ENCODE results near the gene AGBL1. TPM values are rescaled to one million over a fixed set of nuclear protein-coding genes. Genes with fewer than 3 reads are reported as not detected.

The AGBL1 gene
- total and polyA plus RNA-seq, 2 donors (not counting 3 experiments of a cell fraction or from before 2014, with no cell fraction given) = not detected

DNA sequence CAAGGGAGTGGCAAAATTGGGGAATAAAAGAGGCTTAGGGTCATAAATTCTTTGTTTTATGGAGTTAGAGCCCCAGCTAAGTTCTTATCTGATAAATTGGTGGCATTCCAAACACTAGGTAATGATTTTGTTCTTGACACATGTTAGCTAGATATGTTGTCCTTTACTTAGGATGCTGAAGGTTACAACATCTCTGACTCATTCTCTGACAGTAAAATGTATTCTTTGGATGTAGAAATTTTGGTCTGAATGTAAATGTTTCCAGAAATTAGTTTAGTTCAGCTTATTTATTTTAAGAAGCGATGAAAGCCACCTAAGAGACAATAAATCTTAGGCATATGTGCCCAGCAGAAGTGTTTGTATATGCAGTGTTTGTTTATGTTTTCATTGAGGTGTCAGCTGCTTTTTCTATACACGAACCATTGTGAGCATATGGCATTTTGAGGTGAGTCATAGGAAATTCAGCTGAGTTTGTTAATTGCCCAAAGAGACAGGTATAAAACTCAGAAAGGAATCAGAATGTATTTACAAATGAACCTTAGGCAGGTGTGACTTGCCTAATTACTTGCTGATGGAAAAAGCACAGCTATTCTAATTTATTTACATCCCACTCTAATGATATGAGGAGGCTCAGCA is 247.7 kb downstream of the AGBL1 start:
- H3K79me2 ChIP-seq (ENCODE audit: control insufficient read depth, insufficient read depth, low read length) = no peaks in the 10 kb centered on the region
- intact Hi-C loops (cut with micrococcal nuclease) (no loop called here), dilution Hi-C loops (cut with MboI; ENCODE audit: extremely low pct_ligation_motif_present, low sequenced_read_pairs) (no loop called here)
- BruUV-seq (replicated peaks) = no TSS peak
- H3K27me3 ChIP-seq (ENCODE audit: control insufficient read depth in 2 of 2, insufficient read depth in 2 of 2, low read length in 2 of 2) = no peaks in the 10 kb centered on the region
- POLR2A ChIA-PET = no interaction called here
- no peaks in the 10 kb centered on the region for H3K9me1 ChIP-seq (replicated peaks; ENCODE audit: control insufficient read depth, extremely low read depth, insufficient read depth, low read length)
- no peaks in the 10 kb centered on the region for H4K20me1 ChIP-seq (replicated peaks; ENCODE audit: control insufficient read depth, extremely low read depth, insufficient read depth, low read length)
- no peak overlapping the region for H2AFZ ChIP-seq (ENCODE audit: low read depth, low read length)
- no peak overlapping the region for H3K27ac ChIP-seq (ENCODE audit: insufficient read depth, low read depth, low read length)
- H3K4me3 ChIP-seq (replicated peaks in 1 of 3; ENCODE audit: insufficient read depth in 1 of 3, low read depth in 1 of 3, low read length in 3 of 3) = no peak overlapping the region
- CTCF ChIA-PET = no interaction called here
- H3K4me2 ChIP-seq (ENCODE audit: insufficient read depth, low read length) = no peak overlapping the region
- FAIRE-seq (no peak), DNase-seq (ENCODE audit: low read depth, low spot score) (no peak)
- no peaks in the 10 kb centered on the region for H3K4me1 ChIP-seq (ENCODE audit: control insufficient read depth, extremely low read depth, insufficient read depth, low read length)
- TF ChIP-seq EZH2 (IDR thresholded peaks at IDR 0.05; ENCODE audit: borderline replicate concordance, low read depth, low read length, severe bottlenecking) = no peak
- no peaks in the 10 kb centered on the region for H3K36me3 ChIP-seq (ENCODE audit: control insufficient read depth in 2 of 2, extremely low read depth in 1 of 2, insufficient read depth in 2 of 2, low read length in 2 of 2)
- peaks cover 13% of the 10 kb centered on the region for H3K9me3 ChIP-seq (replicated peaks; ENCODE audit: control insufficient read depth, insufficient read depth, low read length)
- H3K9ac ChIP-seq (replicated peaks; ENCODE audit: extremely low read depth, insufficient read depth, low read length) = no peak overlapping the region

DNA sequence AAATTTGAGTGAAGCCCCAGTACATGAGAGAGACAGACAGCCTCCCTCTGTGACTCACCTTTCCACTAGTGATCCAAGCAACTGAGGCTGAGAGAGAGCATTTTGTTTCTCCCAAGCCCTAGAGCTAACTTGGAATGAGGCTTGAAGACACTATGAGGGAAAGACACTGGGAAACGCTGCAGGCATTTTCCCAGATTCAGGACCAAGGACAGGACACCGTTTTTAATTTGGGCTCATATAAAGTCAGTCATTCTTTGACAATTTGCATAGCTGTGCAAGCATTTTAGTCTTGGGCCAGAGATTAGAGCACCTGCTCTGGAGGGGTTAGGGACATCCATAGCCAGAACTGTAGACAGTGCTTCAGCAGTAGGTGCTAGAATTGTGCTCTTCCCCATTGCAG is 249.0 kb downstream of the AGBL1 start:
- Histone ChIP-seq H3K36me3 (ENCODE audit: control insufficient read depth in 2 of 2, extremely low read depth in 1 of 2, insufficient read depth in 2 of 2, low read length in 2 of 2) (no peaks in the 10 kb centered on the region), H3K4me1 (ENCODE audit: control insufficient read depth, extremely low read depth, insufficient read depth, low read length) (no peaks in the 10 kb centered on the region), H3K27me3 (ENCODE audit: control insufficient read depth in 2 of 2, insufficient read depth in 2 of 2, low read length in 2 of 2) (no peaks in the 10 kb centered on the region), H4K20me1 (replicated peaks; ENCODE audit: control insufficient read depth, extremely low read depth, insufficient read depth, low read length) (no peaks in the 10 kb centered on the region), H3K9me3 (replicated peaks; ENCODE audit: control insufficient read depth, insufficient read depth, low read length) (peaks cover 12% of the 10 kb centered on the region), H3K4me2 (ENCODE audit: insufficient read depth, low read length) (no peak overlapping the region), H3K79me2 (ENCODE audit: control insufficient read depth, insufficient read depth, low read length) (no peaks in the 10 kb centered on the region), H3K27ac (ENCODE audit: insufficient read depth, low read depth, low read length) (no peak overlapping the region), H3K4me3 (replicated peaks in 1 of 3; ENCODE audit: insufficient read depth in 1 of 3, low read depth in 1 of 3, low read length in 3 of 3) (no peak overlapping the region), H3K9ac (replicated peaks; ENCODE audit: extremely low read depth, insufficient read depth, low read length) (no peak overlapping the region), H3K9me1 (replicated peaks; ENCODE audit: control insufficient read depth, extremely low read depth, insufficient read depth, low read length) (no peaks in the 10 kb centered on the region), H2AFZ (ENCODE audit: low read depth, low read length) (no peak overlapping the region)
- no peak for TF ChIP-seq JUN (IDR thresholded peaks at IDR 0.05; ENCODE audit: borderline replicate concordance, insufficient read depth, insufficient read length, low read depth)
- TF ChIP-seq POLR2AphosphoS5 (IDR thresholded peaks at IDR 0.05; ENCODE audit: insufficient read depth, low read depth, low read length) = no peak
- TF ChIP-seq MYC (IDR thresholded peaks at IDR 0.05; ENCODE audit: low read depth, low read length) = no peak
- TF ChIP-seq, protein P1, sequence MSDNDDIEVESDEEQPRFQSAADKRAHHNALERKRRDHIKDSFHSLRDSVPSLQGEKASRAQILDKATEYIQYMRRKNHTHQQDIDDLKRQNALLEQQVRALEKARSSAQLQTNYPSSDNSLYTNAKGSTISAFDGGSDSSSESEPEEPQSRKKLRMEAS (IDR thresholded peaks at IDR 0.05; ENCODE audit: insufficient read depth, insufficient read length) = no peak
- TF ChIP-seq, protein P2, sequence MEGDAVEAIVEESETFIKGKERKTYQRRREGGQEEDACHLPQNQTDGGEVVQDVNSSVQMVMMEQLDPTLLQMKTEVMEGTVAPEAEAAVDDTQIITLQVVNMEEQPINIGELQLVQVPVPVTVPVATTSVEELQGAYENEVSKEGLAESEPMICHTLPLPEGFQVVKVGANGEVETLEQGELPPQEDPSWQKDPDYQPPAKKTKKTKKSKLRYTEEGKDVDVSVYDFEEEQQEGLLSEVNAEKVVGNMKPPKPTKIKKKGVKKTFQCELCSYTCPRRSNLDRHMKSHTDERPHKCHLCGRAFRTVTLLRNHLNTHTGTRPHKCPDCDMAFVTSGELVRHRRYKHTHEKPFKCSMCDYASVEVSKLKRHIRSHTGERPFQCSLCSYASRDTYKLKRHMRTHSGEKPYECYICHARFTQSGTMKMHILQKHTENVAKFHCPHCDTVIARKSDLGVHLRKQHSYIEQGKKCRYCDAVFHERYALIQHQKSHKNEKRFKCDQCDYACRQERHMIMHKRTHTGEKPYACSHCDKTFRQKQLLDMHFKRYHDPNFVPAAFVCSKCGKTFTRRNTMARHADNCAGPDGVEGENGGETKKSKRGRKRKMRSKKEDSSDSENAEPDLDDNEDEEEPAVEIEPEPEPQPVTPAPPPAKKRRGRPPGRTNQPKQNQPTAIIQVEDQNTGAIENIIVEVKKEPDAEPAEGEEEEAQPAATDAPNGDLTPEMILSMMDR (IDR thresholded peaks at IDR 0.05; ENCODE audit: extremely low read depth in 1 of 2, insufficient read depth in 1 of 2, low read depth in 1 of 2, low read length in 2 of 2) = no peak
- TF ChIP-seq POLR2A (IDR thresholded peaks at IDR 0.05; ENCODE audit: low read depth, low read length) = no peak
- TF ChIP-seq FOS (IDR thresholded peaks at IDR 0.05; ENCODE audit: borderline replicate concordance, insufficient read depth, low read length) = no peak
- TF ChIP-seq EZH2 (IDR thresholded peaks at IDR 0.05; ENCODE audit: borderline replicate concordance, low read depth, low read length, severe bottlenecking) = no peak
- no peak for TF ChIP-seq GATA2 (IDR thresholded peaks at IDR 0.05; ENCODE audit: insufficient read depth, insufficient read length, low read depth, low read length)
- dilution Hi-C loops (cut with MboI; ENCODE audit: extremely low pct_ligation_motif_present, low sequenced_read_pairs) = no loop called here
- ChIA-PET CTCF (no interaction called here), POLR2A (no interaction called here)
- FAIRE-seq (no peak), DNase-seq (ENCODE audit: low read depth, low spot score) (no peak)
- intact Hi-C loops (cut with micrococcal nuclease) = no loop called here
- BruUV-seq (replicated peaks) = no TSS peak

Data from endothelial cell of umbilical vein (primary cell).